ENCODE results near the gene EHMT1. TPM values are rescaled to one million over a fixed set of nuclear protein-coding genes. Genes with fewer than 3 reads are reported as not detected.

EHMT1 gene
- total RNA-seq, 2 experiments from 2014 or later, result 80.6 to 87.8 TPM

GRCh38 chr9:137843355-137843754 lies 224.6 kb downstream of the EHMT1 start:
- Mint-ChIP-seq H3K9me3 (no peaks in the 10 kb centered on the region), H3K36me3 (ENCODE audit: low read depth) (peaks cover 11% of the 10 kb centered on the region), H3K4me1 (ENCODE audit: low read depth) (no peaks in the 10 kb centered on the region), H3K27me3 (no peaks in the 10 kb centered on the region), H3K4me3 (no peak overlapping the region), H3K27ac (no peak overlapping the region)
- Histone ChIP-seq H3K4me1 (ENCODE audit: insufficient read depth, low read length) (no peaks in the 10 kb centered on the region), H3K36me3 (ENCODE audit: insufficient read depth, low read length) (no peaks in the 10 kb centered on the region), H3K27me3 (ENCODE audit: control insufficient read depth in 1 of 2, insufficient read depth in 2 of 2, low read length in 2 of 2) (no peaks in the 10 kb centered on the region), H3K9me3 (ENCODE audit: control insufficient read depth in 1 of 2, insufficient read depth in 1 of 2, low read length in 2 of 2) (peaks cover 0 to 10% of the 10 kb centered on the region in 2 experiments), H3K4me3 (ENCODE audit: low read length) (no peak overlapping the region), H3K27ac (ENCODE audit: low read depth in 1 of 2, low read length in 2 of 2) (no peak overlapping the region)
- ATAC-seq (ENCODE audit: poor library complexity), result no peak
- no peak for TF ChIP-seq CTCF (IDR thresholded peaks at IDR 0.05)
- POLR2A ChIA-PET, result no interaction called here
- intact Hi-C loops (cut with DNase I, micrococcal nuclease), result no loop called here
- no peak for DNase-seq
- CTCF ChIA-PET, result no interaction called here

- POLR2A ChIA-PET, result no interaction called here
- peaks cover 27 to 28% of the 10 kb centered on the region in 2 experiments for H3K9me3 ChIP-seq (ENCODE audit: control insufficient read depth in 1 of 2, insufficient read depth in 1 of 2, low read length in 2 of 2)
- ATAC-seq (ENCODE audit: poor library complexity) (no peak), DNase-seq (no peak)
- H3K27ac ChIP-seq (ENCODE audit: low read depth in 1 of 2, low read length in 2 of 2), result no peak overlapping the region
- no peak for TF ChIP-seq CTCF (IDR thresholded peaks at IDR 0.05)
- intact Hi-C loops (cut with DNase I, micrococcal nuclease), result no loop called here
- H3K36me3 ChIP-seq (ENCODE audit: insufficient read depth, low read length), result no peaks in the 10 kb centered on the region
- Mint-ChIP-seq H3K27me3 (no peaks in the 10 kb centered on the region), H3K36me3 (ENCODE audit: low read depth) (peaks cover 7% of the 10 kb centered on the region), H3K4me3 (no peak overlapping the region), H3K9me3 (peaks cover 7% of the 10 kb centered on the region), H3K4me1 (ENCODE audit: low read depth) (no peaks in the 10 kb centered on the region), H3K27ac (no peak overlapping the region)
- H3K27me3 ChIP-seq (ENCODE audit: control insufficient read depth in 1 of 2, insufficient read depth in 2 of 2, low read length in 2 of 2), result no peaks in the 10 kb centered on the region
- no peaks in the 10 kb centered on the region for H3K4me1 ChIP-seq (ENCODE audit: insufficient read depth, low read length)
- H3K4me3 ChIP-seq (ENCODE audit: low read length), result no peak overlapping the region
- CTCF ChIA-PET, result no interaction called here
Observed at GRCh38 chr9:137851516-137852267, 232.9 kb downstream of the EHMT1 start.

GRCh38 chr9:137853392-137853995 lies 234.7 kb downstream of the EHMT1 start:
- CTCF ChIA-PET, result no interaction called here

More at GRCh38 chr9:137853392-137853995, 234.7 kb downstream of the EHMT1 start:
- Mint-ChIP-seq H3K9me3 (peaks cover 7% of the 10 kb centered on the region), H3K4me1 (ENCODE audit: low read depth) (no peaks in the 10 kb centered on the region), H3K27ac (no peak overlapping the region), H3K4me3 (no peak overlapping the region), H3K36me3 (ENCODE audit: low read depth) (peaks cover 7% of the 10 kb centered on the region), H3K27me3 (no peaks in the 10 kb centered on the region)
- ATAC-seq (ENCODE audit: poor library complexity) (no peak), DNase-seq (no peak)
- no peaks in the 10 kb centered on the region for H3K36me3 ChIP-seq (ENCODE audit: insufficient read depth, low read length)
- POLR2A ChIA-PET, result no interaction called here
- no peaks in the 10 kb centered on the region for H3K27me3 ChIP-seq (ENCODE audit: control insufficient read depth in 1 of 2, insufficient read depth in 2 of 2, low read length in 2 of 2)
- no peak overlapping the region for H3K4me3 ChIP-seq (ENCODE audit: low read length)
- peaks cover 31 to 34% of the 10 kb centered on the region in 2 experiments for H3K9me3 ChIP-seq (ENCODE audit: control insufficient read depth in 1 of 2, insufficient read depth in 1 of 2, low read length in 2 of 2)
- H3K27ac ChIP-seq (ENCODE audit: low read depth in 1 of 2, low read length in 2 of 2), result no peak overlapping the region
- no peaks in the 10 kb centered on the region for H3K4me1 ChIP-seq (ENCODE audit: insufficient read depth, low read length)
- no peak for TF ChIP-seq CTCF (IDR thresholded peaks at IDR 0.05)
- intact Hi-C loops (cut with DNase I, micrococcal nuclease), result no loop called here

Measured in CD4-positive, alpha-beta T cell (primary cell).